Stimulated activated CD4-positive, alpha-beta T cell treated with anti-CD3 and anti-CD28 coated beads, TNF-alpha, amount 100 ng/mL, for 48 hours (primary cell): Measurements from ENCODE around the gene CX3CL1.
"Not testable (repeated sequence)": the region's sequence is repeated elsewhere in the genome, so short reads cannot be mapped to it uniquely, and the experiment has no call there.

Experiments used
- DNase-seq, 3 donors: peaks; one replicate each; pipeline ENCODE4 v3.0.0-alpha.2; 2020; ENCODE audit warnings: low read depth in 3 of 3

Gene CX3CL1

GRCh38 chr16:57372372-57373116 lies at the start of gene CX3CL1:
TSS of gene CX3CL1 (plus strand) at chr16:57372490. CDS start at chr16:57372569, 79 bp downstream.
- DNase-seq, result no peak

DNA sequence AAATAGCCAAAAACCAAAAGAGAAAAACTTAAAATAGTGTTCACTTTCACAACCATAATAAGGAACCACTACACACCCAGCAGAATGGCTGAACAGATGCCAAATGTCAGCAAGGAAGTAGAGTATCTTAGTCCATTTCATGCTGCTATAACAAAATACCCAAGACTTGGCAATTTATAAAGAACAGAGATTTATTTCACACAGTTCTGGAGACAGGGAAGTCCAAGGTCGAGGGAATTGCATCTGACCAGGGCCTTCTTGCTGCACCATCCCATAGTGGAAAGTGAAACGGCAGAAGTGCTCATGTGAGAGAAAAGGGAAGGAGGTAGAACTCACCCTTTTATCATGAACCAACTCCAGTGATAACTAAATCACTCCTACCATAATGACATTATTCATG lies 47.5 kb upstream of the CX3CL1 start:
- DNase-seq, result no peak

- no peak for DNase-seq
These were observed 46.8 kb upstream of the CX3CL1 start for GRCh38 chr16:57325458-57325857.

DNA sequence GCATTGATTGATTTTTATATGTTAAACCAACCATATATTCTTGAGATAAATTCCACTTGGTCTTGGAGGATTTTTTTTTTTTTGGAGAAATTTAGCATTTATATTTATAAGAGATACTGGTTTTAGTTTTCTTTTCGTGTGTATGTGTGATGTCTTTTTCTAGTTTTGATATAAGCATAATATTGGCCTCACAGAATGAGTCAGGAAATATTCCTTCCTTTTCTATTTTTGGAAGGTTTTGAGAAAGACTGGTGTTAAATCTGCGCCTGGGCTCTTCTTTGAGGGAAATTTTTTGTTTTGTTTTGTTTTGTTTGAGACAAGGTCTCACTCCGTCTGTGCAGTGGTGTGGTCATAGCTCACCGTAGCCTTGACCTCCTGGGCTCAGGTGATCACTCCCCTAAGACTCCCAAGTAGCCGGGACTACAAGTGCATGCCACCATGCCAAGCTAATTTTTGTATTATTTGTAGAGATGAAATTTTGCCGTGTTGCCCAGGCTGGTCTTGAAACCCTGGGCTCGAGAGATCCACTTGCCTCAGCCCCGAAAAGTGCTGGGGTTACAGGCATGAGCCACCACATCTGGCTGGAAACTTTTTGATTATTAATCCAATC lies 42.5 kb upstream of the CX3CL1 start:
- no peak for DNase-seq

- no peak for DNase-seq
These were observed 40.9 kb upstream of the CX3CL1 start for GRCh38 chr16:57331355-57331754.

GRCh38 chr16:57333402-57333801 lies 38.9 kb upstream of the CX3CL1 start:
- DNase-seq, result no peak

GRCh38 chr16:57335366-57335765 lies 36.9 kb upstream of the CX3CL1 start:
- DNase-seq, result no peak

DNA sequence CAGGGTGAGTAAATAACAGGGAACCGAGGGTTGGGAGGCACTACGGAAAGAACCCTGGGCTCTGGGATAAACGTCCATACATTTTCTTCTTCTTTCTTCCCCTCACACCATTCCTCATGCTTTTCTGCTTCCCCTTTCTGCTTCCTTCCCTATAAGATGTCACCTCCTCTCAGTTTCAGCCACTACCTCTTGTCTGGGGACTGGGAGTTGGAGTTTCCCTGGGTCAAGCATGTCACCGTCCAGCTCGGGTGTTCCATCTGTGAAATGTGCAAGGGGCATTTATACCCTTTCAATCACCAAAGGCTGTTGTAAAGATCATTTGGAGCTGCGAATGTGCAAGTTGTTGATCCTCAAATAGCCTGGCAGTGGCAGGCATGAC lies 31.2 kb upstream of the CX3CL1 start:
- no peak for DNase-seq

GRCh38 chr16:57341441-57342303 lies 30.6 kb upstream of the CX3CL1 start:
- no peak for DNase-seq

GRCh38 chr16:57342606-57343005 lies 29.7 kb upstream of the CX3CL1 start:
- not testable (repeated sequence) for DNase-seq

DNA sequence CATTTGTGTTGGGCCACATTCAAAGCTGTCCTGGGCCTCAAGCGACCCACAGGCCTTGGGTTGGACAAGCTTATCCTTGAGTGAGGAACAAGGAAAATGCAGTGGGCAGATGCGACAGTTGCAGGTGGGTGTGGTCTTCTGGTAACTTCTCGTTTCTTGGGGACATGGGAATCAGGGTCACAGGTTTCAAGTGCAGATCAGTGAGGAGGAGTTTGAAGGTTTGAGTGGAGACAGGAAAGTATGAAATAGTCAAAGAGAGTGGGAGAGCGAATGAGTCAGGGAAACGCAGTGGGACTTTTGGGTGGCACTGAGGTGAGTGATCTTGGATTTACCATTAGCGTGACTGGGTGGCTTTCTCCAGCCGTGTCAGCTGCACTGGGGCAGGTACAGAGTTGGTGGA lies 29.1 kb upstream of the CX3CL1 start:
- no peak for DNase-seq

GRCh38 chr16:57344094-57344493 lies 28.2 kb upstream of the CX3CL1 start:
- not testable (repeated sequence) for DNase-seq

GRCh38 chr16:57345021-57345420 lies 27.3 kb upstream of the CX3CL1 start:
- DNase-seq, result no peak

DNA sequence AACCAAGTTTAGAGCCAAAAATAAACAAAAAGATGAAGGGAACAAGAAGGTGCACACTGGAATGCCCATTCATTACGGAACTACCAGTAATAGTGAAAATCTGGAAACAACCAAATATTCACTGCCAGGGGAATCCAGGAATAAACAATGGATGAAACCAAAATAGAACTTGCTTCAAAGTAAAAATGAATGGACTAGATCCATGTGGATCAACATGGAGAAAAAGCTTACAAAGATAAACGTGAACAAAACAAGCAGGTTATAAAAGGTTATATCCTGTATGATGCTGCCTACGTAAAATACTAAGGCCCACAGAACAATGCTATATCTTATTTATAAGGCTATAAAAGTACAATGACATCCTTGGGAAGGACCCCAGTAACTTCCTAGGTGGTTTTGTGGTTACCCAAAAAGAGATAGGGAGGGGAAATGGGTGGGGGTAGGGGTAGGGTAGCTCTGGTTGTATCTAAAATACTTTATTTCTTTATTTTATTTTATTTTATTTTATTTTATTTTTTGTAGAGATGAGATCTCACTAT lies 26.6 kb upstream of the CX3CL1 start:
- no peak for DNase-seq

DNA sequence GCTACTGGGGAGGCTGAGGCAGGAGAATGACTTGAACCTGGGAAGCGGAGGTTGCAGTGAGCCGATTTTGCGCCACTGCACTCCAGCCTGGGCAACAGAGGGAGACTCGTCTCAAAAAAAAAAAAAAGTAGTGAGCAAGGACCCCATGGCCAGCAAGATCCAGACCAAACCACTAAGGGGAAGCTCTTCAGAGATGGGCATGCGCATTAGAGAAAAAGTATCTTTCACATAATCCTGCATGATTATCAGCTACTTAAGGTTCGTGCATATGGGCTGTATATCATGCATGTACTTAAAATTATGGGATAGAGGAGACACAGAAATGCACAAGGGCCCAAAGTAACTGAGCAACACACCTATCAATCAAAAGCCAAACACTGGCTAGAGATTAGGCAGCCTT lies 24.4 kb upstream of the CX3CL1 start:
- no peak for DNase-seq

GRCh38 chr16:57348327-57348726 lies 24.0 kb upstream of the CX3CL1 start:
- no peak for DNase-seq

GRCh38 chr16:57349212-57350031 lies 22.9 kb upstream of the CX3CL1 start:
- no peak for DNase-seq

GRCh38 chr16:57352636-57353047 lies 19.6 kb upstream of the CX3CL1 start:
- DNase-seq, result no peak

DNA sequence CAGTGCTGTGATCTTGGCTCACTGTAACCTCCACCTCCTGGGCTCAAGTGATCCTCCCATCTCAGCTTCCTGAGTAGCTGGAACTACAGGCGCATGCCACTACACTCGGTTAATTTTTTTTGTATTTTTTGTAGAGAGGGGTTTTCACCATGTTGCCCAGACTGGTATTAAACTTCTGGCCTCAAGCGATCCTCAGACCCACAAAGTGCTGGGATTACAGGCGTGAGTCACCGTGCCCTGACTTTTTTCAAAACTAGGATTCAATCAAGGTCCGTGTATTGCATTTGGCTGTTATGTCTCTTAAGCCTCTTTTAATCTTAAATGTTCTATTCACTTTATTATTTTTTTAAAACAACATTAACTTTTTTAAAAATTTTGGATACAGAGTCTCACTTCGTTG lies 18.0 kb upstream of the CX3CL1 start:
- no peak for DNase-seq

- DNase-seq, result no peak
These were observed 16.3 kb upstream of the CX3CL1 start for GRCh38 chr16:57355898-57356414.

DNA sequence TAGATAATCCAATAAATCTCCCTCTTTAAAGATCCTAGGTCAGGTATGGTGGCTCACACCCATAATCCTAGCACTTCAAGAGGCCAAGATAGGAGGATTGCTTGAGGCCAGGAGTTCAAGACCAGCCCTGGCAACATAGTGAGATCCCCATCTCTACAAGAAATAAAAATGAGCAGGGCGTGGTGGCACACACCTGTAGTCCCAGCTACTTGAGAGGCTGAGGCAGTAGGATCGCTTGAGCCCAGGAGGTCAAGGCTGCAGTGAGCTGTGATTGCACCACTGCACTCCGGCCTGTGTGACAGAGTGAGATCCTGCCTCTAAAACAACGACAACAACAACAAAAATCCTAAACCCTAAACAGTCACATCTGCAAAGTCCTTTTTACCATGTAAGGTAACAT lies 15.7 kb upstream of the CX3CL1 start:
- no peak for DNase-seq
